IMR-90 (cell line): ENCODE data around the gene RIMOC1. TPM values are rescaled to one million over a fixed set of nuclear protein-coding genes. Genes with fewer than 3 reads are reported as not detected.
A peak's percentile ranks its signal among the peaks of the same experiment; 100 is the strongest.

Source experiments
- ATAC-seq: fragments of 200-7000 bp; cut with Tn5 transposase; 2 replicates; pipeline ENCODE4 v1.9.1; 2020; ENCODE audit warnings: low read depth, mild to moderate bottlenecking, moderate library complexity
- BruUV-seq: library from RNA; stranded (reverse); fragments of 400-500 nt; replicated peaks from 2 replicates; lab custom pipeline; 2021; lab: Mats Ljungman, UMichigan
- CTCF ChIA-PET: fragments of 300-600 bp; formaldehyde crosslinking; extraction: SDS; loops from one replicate; lab custom pipeline; 2021; ENCODE audit warnings: antibody characterized with exemption; lab: Yijun Ruan, JAX
- POLR2A ChIA-PET: fragments of 300-600 bp; sonication (Branson Sonifier 250); formaldehyde crosslinking; loops from one replicate; lab custom pipeline; 2022; ENCODE audit warnings: antibody characterized with exemption; ENCODE audit not compliant: unreplicated experiment; lab: Charles Lee
- DNase-seq: peaks from one replicate; pipeline ENCODE4 v3.0.0; 2013
- H2AFZ ChIP-seq: replicated peaks from 2 replicates; pipeline ENCODE3; 2013; ENCODE audit warnings: low read length, mild to moderate bottlenecking; ENCODE audit not compliant: poor library complexity
- H2AK5ac ChIP-seq: 2 replicates; pipeline ENCODE4 v1.6.1; 2013; ENCODE audit warnings: low read depth, low read length, inconsistent platforms
- H2AK9ac ChIP-seq: replicated peaks from 2 replicates; pipeline ENCODE3; 2013; ENCODE audit warnings: mild to moderate bottlenecking, low read depth, low read length, moderate library complexity; ENCODE audit not compliant: poor library complexity
- H2BK120ac ChIP-seq: 2 replicates; pipeline ENCODE4 v1.6.1; 2013; ENCODE audit warnings: low read depth, low read length, inconsistent platforms
- H2BK15ac ChIP-seq: 3 replicates; pipeline ENCODE4 v1.6.1; 2013; ENCODE audit warnings: low read depth, low read length, inconsistent platforms
- H2BK20ac ChIP-seq: 2 replicates; pipeline ENCODE4 v1.6.1; 2013; ENCODE audit warnings: low read depth, mild to moderate bottlenecking, inconsistent platforms, low read length, moderate library complexity
- H2BK5ac ChIP-seq: 2 replicates; pipeline ENCODE4 v1.6.1; 2013; ENCODE audit warnings: mild to moderate bottlenecking, low read depth, low read length, inconsistent platforms; ENCODE audit not compliant: poor library complexity, severe bottlenecking
- H3K14ac ChIP-seq: replicated peaks from 2 replicates; pipeline ENCODE4 v1.6.1; 2013; ENCODE audit warnings: low read depth, low read length, inconsistent platforms
- H3K18ac ChIP-seq: 2 replicates; pipeline ENCODE4 v1.6.1; 2013; ENCODE audit warnings: low read depth, low read length, control low read depth
- H3K23ac ChIP-seq: 2 replicates; pipeline ENCODE4 v1.6.1; 2013; ENCODE audit warnings: low read depth, low read length, inconsistent platforms
- H3K27ac ChIP-seq: 2 replicates; pipeline ENCODE4 v1.5.1; 2013; ENCODE audit warnings: mild to moderate bottlenecking, control low read depth, low read length; ENCODE audit not compliant: insufficient read depth
- H3K27me3 ChIP-seq: 2 replicates; pipeline ENCODE4 v1.6.1; 2013; ENCODE audit warnings: low read length; ENCODE audit not compliant: control insufficient read depth, insufficient read depth
- H3K36me3 ChIP-seq: 2 replicates; pipeline ENCODE4 v1.6.1; 2013; ENCODE audit warnings: low read length, mixed read lengths; ENCODE audit not compliant: control insufficient read depth, insufficient read depth
- H3K4ac ChIP-seq: 2 replicates; pipeline ENCODE4 v1.6.1; 2013; ENCODE audit warnings: low read depth, low read length, inconsistent platforms
- H3K4me1 ChIP-seq: 2 replicates; pipeline ENCODE4 v1.6.1; 2013; ENCODE audit warnings: low read length, mixed read lengths; ENCODE audit not compliant: control insufficient read depth, insufficient read depth
- H3K4me2 ChIP-seq: 2 replicates; pipeline ENCODE4 v1.6.1; 2013; ENCODE audit warnings: low read depth, mild to moderate bottlenecking, control low read depth, low read length, moderate library complexity
- H3K4me3 ChIP-seq: 2 replicates; pipeline ENCODE4 v1.5.1; 2013; ENCODE audit warnings: low read depth, mild to moderate bottlenecking, control low read depth, low read length, moderate library complexity; ENCODE audit not compliant: insufficient read depth
- H3K56ac ChIP-seq: 2 replicates; pipeline ENCODE4 v1.6.1; 2013; ENCODE audit warnings: low read length, inconsistent platforms; ENCODE audit not compliant: insufficient read depth; ENCODE audit errors: extremely low read depth
- H3K79me1 ChIP-seq, 2 experiments: 2 replicates each; pipeline ENCODE4 v1.6.1; 2013; ENCODE audit warnings: low read length in 2 of 2, inconsistent platforms in 1 of 2, low read depth in 1 of 2
- H3K9ac ChIP-seq: 2 replicates; pipeline ENCODE4 v1.6.1; 2013; ENCODE audit warnings: low read depth, low read length, control low read depth
- H3K9me1 ChIP-seq: 2 replicates; pipeline ENCODE4 v1.6.1; 2013; ENCODE audit warnings: low read length, inconsistent platforms; ENCODE audit not compliant: insufficient read depth
- H3K9me3 ChIP-seq: 2 replicates; pipeline ENCODE4 v1.6.1; 2013; ENCODE audit warnings: low read length; ENCODE audit not compliant: control insufficient read depth, insufficient read depth
- H4K20me1 ChIP-seq: 2 replicates; pipeline ENCODE4 v1.6.1; 2013; ENCODE audit warnings: low read length, inconsistent platforms; ENCODE audit not compliant: insufficient read depth
- H4K5ac ChIP-seq: 2 replicates; pipeline ENCODE4 v1.6.1; 2013; ENCODE audit warnings: mild to moderate bottlenecking, low read depth, low read length, control low read depth
- H4K8ac ChIP-seq, 2 experiments: 2 replicates each; pipeline ENCODE4 v1.6.1; 2013; ENCODE audit warnings: low read depth in 2 of 2, low read length in 2 of 2, control low read depth in 1 of 2, inconsistent platforms in 1 of 2
- H4K91ac ChIP-seq: 2 replicates; pipeline ENCODE4 v1.6.1; 2013; ENCODE audit warnings: low read depth, low read length, inconsistent platforms; ENCODE audit not compliant: insufficient read depth
- BHLHE40 ChIP-seq: fragments of 150-350 bp; IDR thresholded peaks from 2 replicates; pipeline ENCODE4 v1.6.1; 2016; ENCODE audit warnings: mild to moderate bottlenecking, low read depth, low read length
- CEBPB ChIP-seq: IDR thresholded peaks from 2 replicates; pipeline ENCODE4 v1.6.1; 2012; ENCODE audit warnings: low read depth, low read length, improper control_type of control experiment
- CHD1 ChIP-seq: IDR thresholded peaks from 2 replicates; pipeline ENCODE4 v1.6.1; 2012; ENCODE audit warnings: low read depth, low read length, improper control_type of control experiment
- FOS ChIP-seq: fragments of 150-350 bp; IDR thresholded peaks from 2 replicates; pipeline ENCODE4 v1.6.1; 2016; ENCODE audit warnings: low read depth, low read length
- MAFK ChIP-seq: IDR thresholded peaks from 2 replicates; pipeline ENCODE4 v1.6.1; 2012; ENCODE audit warnings: low read depth, low read length, improper control_type of control experiment
- MAZ ChIP-seq: IDR thresholded peaks from 2 replicates; pipeline ENCODE4 v1.6.1; 2012; ENCODE audit warnings: low read depth, mild to moderate bottlenecking, low read length, improper control_type of control experiment, moderate library complexity, borderline replicate concordance
- MXI1 ChIP-seq: IDR thresholded peaks from 2 replicates; pipeline ENCODE4 v1.6.1; 2012; ENCODE audit warnings: low read depth, mild to moderate bottlenecking, low read length, moderate library complexity, borderline replicate concordance
- NFE2L2 ChIP-seq: fragments of 150-350 bp; IDR thresholded peaks from 2 replicates; pipeline ENCODE4 v1.6.1; 2016; ENCODE audit warnings: low read depth, mild to moderate bottlenecking, low read length
- POLR2A ChIP-seq: IDR thresholded peaks from 2 replicates; pipeline ENCODE4 v1.6.1; 2012; ENCODE audit warnings: mild to moderate bottlenecking, low read depth, low read length
- RAD21 ChIP-seq: IDR thresholded peaks from 2 replicates; pipeline ENCODE4 v1.6.1; 2012; ENCODE audit warnings: low read length, improper control_type of control experiment
- RCOR1 ChIP-seq: IDR thresholded peaks from 2 replicates; pipeline ENCODE4 v1.6.1; 2012; ENCODE audit warnings: mild to moderate bottlenecking, low read length, improper control_type of control experiment; ENCODE audit not compliant: insufficient replicate concordance
- RFX5 ChIP-seq: IDR thresholded peaks from 2 replicates; pipeline ENCODE4 v1.8.0; 2012; ENCODE audit warnings: low read depth, mild to moderate bottlenecking, low read length, moderate library complexity
- SMC3 ChIP-seq: fragments of 150-350 bp; IDR thresholded peaks from 2 replicates; pipeline ENCODE4 v1.6.1; 2016; ENCODE audit warnings: low read depth, mild to moderate bottlenecking, antibody characterized with exemption, low read length, moderate library complexity
- dilution Hi-C: fragments of 300-500 bp; cut with HindIII; formaldehyde crosslinking; loops from one replicate; pipeline ENCODE4 v1.14.3; 2018; ENCODE audit warnings: low sequenced_read_pairs; ENCODE audit not compliant: unreplicated experiment
- in situ Hi-C: fragments of 300-500 bp; cut with MboI; formaldehyde crosslinking; loops from 3 replicates; pipeline ENCODE4 v1.14.3; 2019; ENCODE audit warnings: low sequenced_read_pairs, inconsistent platforms, mixed read lengths
- intact Hi-C: fragments of 100-400 bp; cut with micrococcal nuclease; formaldehyde crosslinking; loops from 2 replicates; pipeline ENCODE4 v1.10.0; 2022
- polyA plus RNA-seq, 3 experiments: library from polyadenylated mRNA; depleted of rRNA; stranded (reverse); fragments of >200 nt; gene quantifications; 2 replicates each; pipeline ENCODE4 v1.2.3, GENCODE V29; 2012; ENCODE audit warnings: low replicate concordance in 1 of 3
- total RNA-seq: library from RNA; depleted of rRNA; stranded (reverse); fragments of >200 nt; gene quantifications from 2 replicates; pipeline ENCODE4 v1.2.3, GENCODE V29; 2012
- TF ChIP-seq, protein P1 (sequence below): fragments of 150-350 bp; IDR thresholded peaks from 2 replicates; pipeline ENCODE4 v1.6.1; 2016; ENCODE audit warnings: low read depth, mild to moderate bottlenecking, low read length, moderate library complexity, borderline replicate concordance
- TF ChIP-seq, protein P2 (sequence below): fragments of 150-350 bp; IDR thresholded peaks from 2 replicates; pipeline ENCODE4 v1.6.1; 2017; ENCODE audit warnings: mild to moderate bottlenecking, antibody characterized with exemption, low read length, low read depth
- TF ChIP-seq, protein P3 (sequence below): conservative IDR thresholded peaks from 2 replicates; pipeline ENCODE4 v1.5.1; 2012; ENCODE audit warnings: mild to moderate bottlenecking, low read depth, low read length, improper control_type of control experiment

RIMOC1 gene
- total and polyA plus RNA-seq, 2 of the 4 experiments (the other 2 are of a cell fraction), result 4.1 to 9.0 TPM

DNA sequence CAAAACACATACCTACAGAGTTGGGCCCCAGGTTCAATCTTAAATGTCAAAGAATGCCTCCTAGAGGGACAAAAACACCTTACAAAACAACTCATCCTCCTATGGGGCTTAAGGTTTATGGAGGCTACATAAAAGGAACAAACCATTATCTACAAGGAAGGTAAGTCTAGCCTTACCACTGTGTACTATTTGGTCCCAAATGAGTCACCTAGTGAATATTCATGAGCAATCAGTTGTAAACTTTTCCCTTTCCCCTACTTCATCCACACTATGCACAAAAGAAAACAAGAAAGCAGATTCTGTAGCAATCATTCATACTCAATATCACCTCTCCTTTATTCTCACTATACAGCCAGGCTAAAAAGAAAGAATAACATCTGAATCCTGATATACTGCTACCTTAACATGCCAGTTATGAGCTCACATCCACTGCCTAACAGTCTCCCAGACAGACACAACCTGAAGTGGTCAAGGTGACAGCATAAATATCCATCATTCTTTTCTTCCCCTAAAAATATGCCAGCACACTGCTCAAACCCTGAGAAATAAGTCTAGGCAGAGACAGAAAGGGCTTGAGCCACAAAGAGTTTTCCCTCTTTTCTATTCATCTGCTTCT is 40.2 kb upstream of the RIMOC1 start:
- in situ Hi-C loops (loop anchor here (25.0 kb wide), 2 partner anchors 723 to 898 kb away; partner anchors contain the start of gene CCDC152), intact Hi-C loops (no loop called here), dilution Hi-C loops (no loop called here)
- H3K27me3 ChIP-seq, result no peaks in the 10 kb centered on the region
- H3K18ac ChIP-seq, result no peak overlapping the region
- H4K5ac ChIP-seq, result no peak overlapping the region
- ATAC-seq (peak; percentile 83), DNase-seq (peak; percentile 51)
- no peak overlapping the region for H2AFZ ChIP-seq
- H3K79me1 ChIP-seq, result peaks cover 8 to 21% of the 10 kb centered on the region in 2 experiments
- H3K14ac ChIP-seq, result no peak overlapping the region
- H2BK20ac ChIP-seq, result no peak overlapping the region
- peaks cover 5% of the 10 kb centered on the region for H3K4me1 ChIP-seq
- H2BK15ac ChIP-seq, result no peak overlapping the region
- CTCF ChIA-PET, result no interaction called here
- H4K20me1 ChIP-seq, result no peaks in the 10 kb centered on the region
- H3K23ac ChIP-seq, result no peak overlapping the region
- H2AK5ac ChIP-seq, result no peak overlapping the region
- no peak overlapping the region for H3K4me3 ChIP-seq
- H3K4ac ChIP-seq, result no peak overlapping the region
- no peak overlapping the region for H2BK5ac ChIP-seq
- no peak overlapping the region for H3K27ac ChIP-seq
- POLR2A ChIA-PET, result no interaction called here
- TF ChIP-seq MAZ (no peak), RAD21 (no peak), MAFK (no peak), NFE2L2 (no peak), RCOR1 (no peak), FOS (no peak), POLR2A (no peak), RFX5 (no peak), CHD1 (no peak), MXI1 (no peak), SMC3 (no peak), BHLHE40 (no peak), CEBPB (no peak; the same call in 1 of the 2 replicates)
- TF ChIP-seq, protein P1, sequence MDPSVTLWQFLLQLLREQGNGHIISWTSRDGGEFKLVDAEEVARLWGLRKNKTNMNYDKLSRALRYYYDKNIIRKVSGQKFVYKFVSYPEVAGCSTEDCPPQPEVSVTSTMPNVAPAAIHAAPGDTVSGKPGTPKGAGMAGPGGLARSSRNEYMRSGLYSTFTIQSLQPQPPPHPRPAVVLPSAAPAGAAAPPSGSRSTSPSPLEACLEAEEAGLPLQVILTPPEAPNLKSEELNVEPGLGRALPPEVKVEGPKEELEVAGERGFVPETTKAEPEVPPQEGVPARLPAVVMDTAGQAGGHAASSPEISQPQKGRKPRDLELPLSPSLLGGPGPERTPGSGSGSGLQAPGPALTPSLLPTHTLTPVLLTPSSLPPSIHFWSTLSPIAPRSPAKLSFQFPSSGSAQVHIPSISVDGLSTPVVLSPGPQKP, result no peak
- TF ChIP-seq, protein P2, sequence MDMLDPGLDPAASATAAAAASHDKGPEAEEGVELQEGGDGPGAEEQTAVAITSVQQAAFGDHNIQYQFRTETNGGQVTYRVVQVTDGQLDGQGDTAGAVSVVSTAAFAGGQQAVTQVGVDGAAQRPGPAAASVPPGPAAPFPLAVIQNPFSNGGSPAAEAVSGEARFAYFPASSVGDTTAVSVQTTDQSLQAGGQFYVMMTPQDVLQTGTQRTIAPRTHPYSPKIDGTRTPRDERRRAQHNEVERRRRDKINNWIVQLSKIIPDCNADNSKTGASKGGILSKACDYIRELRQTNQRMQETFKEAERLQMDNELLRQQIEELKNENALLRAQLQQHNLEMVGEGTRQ, result no peak
- TF ChIP-seq, protein P3, sequence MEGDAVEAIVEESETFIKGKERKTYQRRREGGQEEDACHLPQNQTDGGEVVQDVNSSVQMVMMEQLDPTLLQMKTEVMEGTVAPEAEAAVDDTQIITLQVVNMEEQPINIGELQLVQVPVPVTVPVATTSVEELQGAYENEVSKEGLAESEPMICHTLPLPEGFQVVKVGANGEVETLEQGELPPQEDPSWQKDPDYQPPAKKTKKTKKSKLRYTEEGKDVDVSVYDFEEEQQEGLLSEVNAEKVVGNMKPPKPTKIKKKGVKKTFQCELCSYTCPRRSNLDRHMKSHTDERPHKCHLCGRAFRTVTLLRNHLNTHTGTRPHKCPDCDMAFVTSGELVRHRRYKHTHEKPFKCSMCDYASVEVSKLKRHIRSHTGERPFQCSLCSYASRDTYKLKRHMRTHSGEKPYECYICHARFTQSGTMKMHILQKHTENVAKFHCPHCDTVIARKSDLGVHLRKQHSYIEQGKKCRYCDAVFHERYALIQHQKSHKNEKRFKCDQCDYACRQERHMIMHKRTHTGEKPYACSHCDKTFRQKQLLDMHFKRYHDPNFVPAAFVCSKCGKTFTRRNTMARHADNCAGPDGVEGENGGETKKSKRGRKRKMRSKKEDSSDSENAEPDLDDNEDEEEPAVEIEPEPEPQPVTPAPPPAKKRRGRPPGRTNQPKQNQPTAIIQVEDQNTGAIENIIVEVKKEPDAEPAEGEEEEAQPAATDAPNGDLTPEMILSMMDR, result no peak
- no TSS peak for BruUV-seq
- H4K8ac ChIP-seq, result no peak overlapping the region
- H3K56ac ChIP-seq, result no peak overlapping the region
- H2AK9ac ChIP-seq, result no peak overlapping the region
- no peaks in the 10 kb centered on the region for H3K9me3 ChIP-seq
- 0 out of 2 replicates have a peak, but pooled peaks cover 3% of the 10 kb centered on the region for H3K9me1 ChIP-seq
- no peak overlapping the region for H4K91ac ChIP-seq
- no peak overlapping the region; the same call in 1 of the 2 replicates for H3K4me2 ChIP-seq
- no peak overlapping the region for H2BK120ac ChIP-seq
- H3K9ac ChIP-seq, result no peak overlapping the region
- H3K36me3 ChIP-seq, result no peaks in the 10 kb centered on the region; the same call in 1 of the 2 replicates
